Type B pancreatic cell (in vitro differentiated cells): ENCODE results near the gene LRRC41. TPM values are rescaled to one million over a fixed set of nuclear protein-coding genes. Genes with fewer than 3 reads are reported as not detected.
A peak's percentile ranks its signal among the peaks of the same experiment; 100 is the strongest.

ENCODE experiments used
- DNase-seq: peaks from one replicate; pipeline ENCODE4 v3.0.0; 2021; ENCODE audit warnings: mixed read lengths; ENCODE audit not compliant: unreplicated experiment; ENCODE audit errors: extremely low spot score
- H3K27ac Mint-ChIP-seq: 2 replicates; pipeline ENCODE4 v1.8.0; 2021; ENCODE audit warnings: mild to moderate bottlenecking, mixed read lengths
- H3K27me3 Mint-ChIP-seq: 2 replicates; pipeline ENCODE4 v1.8.0; 2021; ENCODE audit warnings: mixed read lengths
- H3K36me3 Mint-ChIP-seq: 2 replicates; pipeline ENCODE4 v1.8.0; 2021; ENCODE audit warnings: mixed read lengths
- H3K4me1 Mint-ChIP-seq: one replicate; pipeline ENCODE4 v1.8.0; 2021; ENCODE audit warnings: mixed read lengths; ENCODE audit not compliant: unreplicated experiment
- H3K4me3 Mint-ChIP-seq: 2 replicates; pipeline ENCODE4 v1.8.0; 2021; ENCODE audit warnings: mild to moderate bottlenecking, mixed read lengths
- H3K9me3 Mint-ChIP-seq: 2 replicates; pipeline ENCODE4 v1.8.0; 2021; ENCODE audit warnings: mixed read lengths
- total RNA-seq: library from RNA; stranded (reverse); gene quantifications from 2 replicates; pipeline ENCODE4 v1.2.1, GENCODE V29; 2021; ENCODE audit warnings: low replicate concordance
- TF ChIP-seq, protein P1 (sequence below): fragments of 200-600 bp; sonication (generic); conservative IDR thresholded peaks from 2 replicates; pipeline ENCODE4 v1.5.0; 2021; ENCODE audit warnings: antibody characterized with exemption, mild to moderate bottlenecking

The LRRC41 gene
- total RNA-seq, 1 donor from 2014 or later: 89.9 TPM

DNA sequence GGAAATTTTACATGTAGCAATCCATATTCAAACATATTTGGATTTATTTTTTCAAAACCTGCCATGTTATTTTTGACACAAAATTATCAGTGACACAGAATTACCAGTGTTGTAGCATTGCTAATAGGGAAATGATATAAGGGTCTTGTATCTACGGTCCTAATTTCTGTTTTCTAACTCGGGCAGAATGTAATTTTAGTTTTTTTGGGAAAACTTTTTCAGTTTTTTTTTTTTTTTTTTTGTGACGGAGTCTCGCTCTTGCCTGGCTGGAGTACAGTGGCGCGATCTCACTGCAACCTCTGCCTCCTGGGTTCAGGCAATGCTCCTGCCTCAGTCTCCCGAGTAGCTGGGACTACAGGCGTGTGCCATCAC lies 2.7 kb upstream of the LRRC41 start:
- TF ChIP-seq, protein P1, sequence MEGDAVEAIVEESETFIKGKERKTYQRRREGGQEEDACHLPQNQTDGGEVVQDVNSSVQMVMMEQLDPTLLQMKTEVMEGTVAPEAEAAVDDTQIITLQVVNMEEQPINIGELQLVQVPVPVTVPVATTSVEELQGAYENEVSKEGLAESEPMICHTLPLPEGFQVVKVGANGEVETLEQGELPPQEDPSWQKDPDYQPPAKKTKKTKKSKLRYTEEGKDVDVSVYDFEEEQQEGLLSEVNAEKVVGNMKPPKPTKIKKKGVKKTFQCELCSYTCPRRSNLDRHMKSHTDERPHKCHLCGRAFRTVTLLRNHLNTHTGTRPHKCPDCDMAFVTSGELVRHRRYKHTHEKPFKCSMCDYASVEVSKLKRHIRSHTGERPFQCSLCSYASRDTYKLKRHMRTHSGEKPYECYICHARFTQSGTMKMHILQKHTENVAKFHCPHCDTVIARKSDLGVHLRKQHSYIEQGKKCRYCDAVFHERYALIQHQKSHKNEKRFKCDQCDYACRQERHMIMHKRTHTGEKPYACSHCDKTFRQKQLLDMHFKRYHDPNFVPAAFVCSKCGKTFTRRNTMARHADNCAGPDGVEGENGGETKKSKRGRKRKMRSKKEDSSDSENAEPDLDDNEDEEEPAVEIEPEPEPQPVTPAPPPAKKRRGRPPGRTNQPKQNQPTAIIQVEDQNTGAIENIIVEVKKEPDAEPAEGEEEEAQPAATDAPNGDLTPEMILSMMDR: no peak
- Mint-ChIP-seq H3K27me3 (no peaks in the 10 kb centered on the region), H3K9me3 (no peaks in the 10 kb centered on the region), H3K4me1 (peaks cover 16% of the 10 kb centered on the region), H3K4me3 (peak overlapping the region; percentile 31), H3K36me3 (peaks cover 24% of the 10 kb centered on the region), H3K27ac (no peak overlapping the region)
- DNase-seq: no peak

DNA sequence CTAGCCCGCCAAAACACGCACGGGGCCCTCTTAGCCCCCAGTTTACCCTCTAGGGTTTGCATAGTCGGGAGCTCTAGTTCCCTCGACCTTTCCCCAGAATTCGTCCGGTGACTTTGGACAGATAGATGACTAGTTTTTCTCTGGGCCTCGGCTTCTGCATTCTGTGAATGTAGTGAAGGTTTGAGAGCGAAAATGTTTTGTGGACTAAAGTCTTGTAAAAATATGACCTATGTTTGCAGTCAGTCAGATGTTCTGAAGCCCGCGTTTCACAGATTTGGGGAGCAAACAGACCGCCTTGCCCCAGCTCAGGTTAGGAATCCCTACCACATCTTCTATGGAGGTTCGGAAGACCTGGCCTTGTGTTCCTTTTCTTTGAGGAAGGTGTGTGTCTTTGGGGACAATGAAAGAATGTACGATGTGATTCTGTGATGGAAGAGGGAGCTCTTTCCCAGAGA lies 483 bp upstream of the LRRC41 start:
- TF ChIP-seq, protein P1: no peak
- peak overlapping the region; percentile 99 for H3K27ac Mint-ChIP-seq
- peak overlapping the region; percentile 96 for H3K4me3 Mint-ChIP-seq
- H3K9me3 Mint-ChIP-seq: no peaks in the 10 kb centered on the region
- DNase-seq: no peak
- peaks cover 17% of the 10 kb centered on the region for H3K36me3 Mint-ChIP-seq
- H3K4me1 Mint-ChIP-seq: peaks cover 26% of the 10 kb centered on the region
- H3K27me3 Mint-ChIP-seq: no peaks in the 10 kb centered on the region

DNA sequence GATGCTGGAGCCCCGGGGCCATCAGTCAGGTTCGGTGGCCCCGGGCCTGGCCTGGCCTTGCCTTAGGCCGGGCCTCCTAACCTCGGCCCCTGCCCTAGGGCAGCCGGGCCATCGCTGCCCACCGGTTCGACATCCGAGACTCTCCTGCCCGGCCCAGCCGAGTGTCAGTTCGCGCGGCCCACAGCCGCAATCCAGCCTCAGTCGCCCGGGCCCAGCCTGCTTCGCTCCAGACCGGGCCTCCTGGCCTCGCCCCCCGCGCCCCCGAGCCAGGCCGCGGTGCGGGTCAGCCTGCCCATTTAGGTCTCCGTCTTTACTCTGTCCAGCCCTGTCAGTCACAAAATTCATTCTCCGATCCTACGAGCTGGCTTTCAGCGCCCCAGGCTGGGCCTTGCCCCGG lies 777 bp downstream of the LRRC41 start:
- H3K4me1 Mint-ChIP-seq: peaks cover 27% of the 10 kb centered on the region
- H3K4me3 Mint-ChIP-seq: peak overlapping the region; percentile 96
- H3K9me3 Mint-ChIP-seq: no peaks in the 10 kb centered on the region
- TF ChIP-seq, protein P1: no peak
- peak overlapping the region; percentile 99 for H3K27ac Mint-ChIP-seq
- DNase-seq: peak; percentile 74
- H3K27me3 Mint-ChIP-seq: no peaks in the 10 kb centered on the region
- H3K36me3 Mint-ChIP-seq: peaks cover 13% of the 10 kb centered on the region

DNA sequence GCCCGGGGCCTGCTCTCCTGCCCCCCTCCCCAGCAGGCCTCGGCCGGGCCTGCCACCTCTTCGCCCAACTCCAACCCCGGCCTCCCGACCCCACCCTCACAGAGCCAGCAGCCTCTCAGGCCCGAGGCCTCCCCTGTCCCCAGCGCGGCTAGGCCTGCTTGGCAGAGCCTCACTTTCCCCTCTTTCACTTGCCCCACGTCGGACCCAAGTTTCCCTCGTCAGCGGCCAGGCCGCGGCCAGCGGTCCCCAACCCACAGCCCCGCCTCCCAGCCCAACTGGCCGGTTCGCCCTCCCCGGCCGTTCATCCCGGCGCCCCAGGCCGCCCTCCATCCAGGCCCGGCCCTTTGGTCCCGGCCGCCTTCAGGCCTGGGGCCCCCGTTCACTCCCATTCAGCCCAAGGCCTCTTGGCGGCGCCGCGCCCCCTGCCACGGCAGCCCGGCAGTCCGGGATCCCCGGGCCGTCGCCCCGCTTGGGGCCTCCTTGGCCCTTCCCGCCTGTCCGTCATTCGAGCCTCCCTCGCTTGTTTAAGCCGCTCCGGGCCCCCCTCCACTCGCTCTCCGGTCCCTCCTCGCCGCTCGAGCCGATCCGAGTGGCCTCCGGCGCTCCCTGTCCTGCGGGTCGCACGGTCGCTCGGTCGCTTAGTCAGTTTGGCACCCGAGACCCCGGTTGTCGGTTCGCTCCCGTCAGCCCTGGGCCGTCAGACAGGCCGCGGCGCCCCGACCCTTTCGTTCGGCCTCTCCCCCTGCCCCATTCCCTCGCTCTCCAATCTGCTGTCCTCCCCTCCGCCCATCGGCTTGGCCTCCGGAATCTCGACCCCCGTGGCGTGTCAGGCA lies 1.4 kb downstream of the LRRC41 start:
- H3K27me3 Mint-ChIP-seq: no peaks in the 10 kb centered on the region
- TF ChIP-seq, protein P1: peak; percentile 14
- H3K27ac Mint-ChIP-seq: peak overlapping the region; percentile 99
- H3K9me3 Mint-ChIP-seq: no peaks in the 10 kb centered on the region
- H3K36me3 Mint-ChIP-seq: peaks cover 19% of the 10 kb centered on the region
- peak overlapping the region; percentile 96 for H3K4me3 Mint-ChIP-seq
- H3K4me1 Mint-ChIP-seq: peaks cover 23% of the 10 kb centered on the region
- DNase-seq: peak; percentile 74

DNA sequence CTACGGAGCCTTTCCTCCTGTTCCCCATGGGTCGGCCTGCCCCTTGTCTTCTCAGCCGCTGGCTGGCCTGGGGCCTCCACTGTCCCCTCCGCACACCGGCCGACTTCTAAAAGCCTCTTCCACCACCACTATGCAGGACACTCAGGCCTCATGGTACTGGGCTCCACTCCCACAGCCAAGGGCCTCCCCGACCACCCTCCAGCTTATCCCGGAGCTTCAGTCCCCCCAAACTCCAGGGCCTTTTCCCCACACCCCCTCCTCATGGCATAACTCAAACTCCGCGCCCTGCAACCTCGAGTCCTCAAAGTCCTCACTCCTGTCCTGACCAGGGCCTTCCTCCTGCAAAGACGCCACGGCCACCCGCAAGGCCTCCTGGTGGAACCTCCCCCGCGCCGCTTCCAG lies 2.0 kb downstream of the LRRC41 start:
- H3K9me3 Mint-ChIP-seq: no peaks in the 10 kb centered on the region
- H3K36me3 Mint-ChIP-seq: peaks cover 25% of the 10 kb centered on the region
- DNase-seq: no peak
- peaks cover 23% of the 10 kb centered on the region for H3K4me1 Mint-ChIP-seq
- peak overlapping the region; percentile 99 for H3K27ac Mint-ChIP-seq
- TF ChIP-seq, protein P1: no peak
- H3K4me3 Mint-ChIP-seq: peak overlapping the region; percentile 96
- H3K27me3 Mint-ChIP-seq: no peaks in the 10 kb centered on the region
